NAMALWA (cell line): ENCODE measurements around the gene GNAT2.
"Not testable (repeated sequence)": the region's sequence is repeated elsewhere in the genome, so short reads cannot be mapped to it uniquely, and the experiment has no call there.

Experiments
- DNase-seq: peaks from one replicate; pipeline ENCODE4 v3.0.0-alpha.2; 2015; ENCODE audit warnings: low spot score

The GNAT2 gene

GRCh38 chr1:109619576-109620400, at the start of gene GNAT2, which contains the start of gene AMPD2:
TSS of gene GNAT2 (minus strand) at chr1:109619616. CDS start at chr1:109612870, 6,746 bp downstream.
TSS of gene AMPD2 (plus strand) at chr1:109619837. CDS start at chr1:109621176, 1,339 bp downstream.
- peak; percentile 84 for DNase-seq

GRCh38 chr1:109668123-109668775, 48.8 kb upstream of the GNAT2 start:
- DNase-seq = no peak

- peak; percentile 85 for DNase-seq
Measured at GRCh38 chr1:109667452-109668122, 48.2 kb upstream of the GNAT2 start, which contains the start of gene GSTM2. TSS of gene GSTM2 (plus strand) at chr1:109668057. CDS start at chr1:109668116, 59 bp downstream.

GRCh38 chr1:109664671-109665070, 45.3 kb upstream of the GNAT2 start:
- DNase-seq = no peak

GRCh38 chr1:109661391-109661790, 42.0 kb upstream of the GNAT2 start:
- no peak for DNase-seq

- DNase-seq = not testable (repeated sequence)
Measured at GRCh38 chr1:109660691-109661026, 41.2 kb upstream of the GNAT2 start.

GRCh38 chr1:109659997-109660690, 40.7 kb upstream of the GNAT2 start:
- no peak for DNase-seq

- DNase-seq = no peak
Measured at GRCh38 chr1:109659145-109659544, 39.7 kb upstream of the GNAT2 start.

GRCh38 chr1:109658533-109659042, 39.2 kb upstream of the GNAT2 start:
- DNase-seq = no peak

- no peak for DNase-seq
Measured at GRCh38 chr1:109657970-109658369, 38.6 kb upstream of the GNAT2 start.

GRCh38 chr1:109657395-109657794, 38.0 kb upstream of the GNAT2 start:
- DNase-seq = no peak

GRCh38 chr1:109655615-109656519, 36.5 kb upstream of the GNAT2 start, which contains the start of gene GSTM4:
TSS of gene GSTM4 (plus strand) at chr1:109656099. CDS start at chr1:109656390, 291 bp downstream.
- peak; percentile 89 for DNase-seq

- DNase-seq = no peak
Measured at GRCh38 chr1:109654519-109654918, 35.1 kb upstream of the GNAT2 start.

GRCh38 chr1:109653306-109653705, 33.9 kb upstream of the GNAT2 start:
- no peak for DNase-seq

GRCh38 chr1:109652402-109652801, 33.0 kb upstream of the GNAT2 start:
- no peak for DNase-seq

GRCh38 chr1:109650609-109651008, 31.2 kb upstream of the GNAT2 start:
- DNase-seq = no peak

- no peak for DNase-seq
Measured at GRCh38 chr1:109649491-109649914, 30.1 kb upstream of the GNAT2 start.

GRCh38 chr1:109644670-109645069, 25.3 kb upstream of the GNAT2 start:
- no peak for DNase-seq

- peak; percentile 88 for DNase-seq
Measured at GRCh38 chr1:109643385-109644230, 24.2 kb upstream of the GNAT2 start.

GRCh38 chr1:109642626-109643025, 23.2 kb upstream of the GNAT2 start:
- DNase-seq = no peak
